Osteoblast (primary cell): ENCODE data around the gene SF3B6. TPM values are rescaled to one million over a fixed set of nuclear protein-coding genes. Genes with fewer than 3 reads are reported as not detected.
A peak's percentile ranks its signal among the peaks of the same experiment; 100 is the strongest.

Source experiments
- DNase-seq: peaks from one replicate; pipeline ENCODE4 v3.0.0; 2011; ENCODE audit warnings: low spot score, mixed read lengths; ENCODE audit not compliant: insufficient read length; ENCODE audit errors: missing footprints
- H2AFZ ChIP-seq: 2 replicates; pipeline ENCODE4 v1.6.0; 2011; ENCODE audit warnings: mild to moderate bottlenecking, low read length
- H3K27ac ChIP-seq: 2 replicates; pipeline ENCODE4 v1.5.1; 2011; ENCODE audit warnings: mild to moderate bottlenecking, low read depth, low read length, moderate library complexity
- H3K27me3 ChIP-seq: 2 replicates; pipeline ENCODE4 v1.6.0; 2012; ENCODE audit warnings: mild to moderate bottlenecking, control low read depth, inconsistent platforms, low read length, moderate library complexity; ENCODE audit not compliant: insufficient read depth
- H3K36me3 ChIP-seq: 2 replicates; pipeline ENCODE4 v1.5.1; 2011; ENCODE audit warnings: mild to moderate bottlenecking, low read length, control low read depth, moderate library complexity; ENCODE audit not compliant: insufficient read depth
- H3K4me1 ChIP-seq: 2 replicates; pipeline ENCODE4 v1.5.1; 2011; ENCODE audit warnings: mild to moderate bottlenecking, low read length, control low read depth, moderate library complexity; ENCODE audit not compliant: insufficient read depth
- H3K4me2 ChIP-seq: 2 replicates; pipeline ENCODE4 v1.6.0; 2011; ENCODE audit warnings: mild to moderate bottlenecking, low read length; ENCODE audit not compliant: insufficient read depth
- H3K4me3 ChIP-seq: fragments of 200-600 bp; sonication (generic); 3 replicates; pipeline ENCODE4 v1.5.1; 2012; ENCODE audit warnings: mild to moderate bottlenecking, low read length, inconsistent platforms; ENCODE audit not compliant: insufficient read depth
- H3K79me2 ChIP-seq: 2 replicates; pipeline ENCODE4 v1.6.0; 2012; ENCODE audit warnings: mild to moderate bottlenecking, low read length, control low read depth, inconsistent platforms; ENCODE audit not compliant: insufficient read depth
- H3K9me3 ChIP-seq: 2 replicates; pipeline ENCODE4 v1.5.1; 2011; ENCODE audit warnings: low read depth, low read length, control low read depth
- H4K20me1 ChIP-seq: 2 replicates; pipeline ENCODE4 v1.6.0; 2012; ENCODE audit warnings: mild to moderate bottlenecking, low read length, control low read depth; ENCODE audit not compliant: insufficient read depth
- total RNA-seq: library from RNA; depleted of rRNA; stranded (reverse); fragments of >200 nt; gene quantifications from 2 replicates; pipeline ENCODE4 v1.2.3, GENCODE V29; 2012
- TF ChIP-seq, protein P1 (sequence below): IDR thresholded peaks from 2 replicates; pipeline ENCODE4 v1.5.1; 2011; ENCODE audit warnings: mild to moderate bottlenecking, low read depth, low read length, moderate library complexity; ENCODE audit errors: extremely low read depth

The SF3B6 gene
- total RNA-seq, 1 donor, result 96.6 TPM

DNA sequence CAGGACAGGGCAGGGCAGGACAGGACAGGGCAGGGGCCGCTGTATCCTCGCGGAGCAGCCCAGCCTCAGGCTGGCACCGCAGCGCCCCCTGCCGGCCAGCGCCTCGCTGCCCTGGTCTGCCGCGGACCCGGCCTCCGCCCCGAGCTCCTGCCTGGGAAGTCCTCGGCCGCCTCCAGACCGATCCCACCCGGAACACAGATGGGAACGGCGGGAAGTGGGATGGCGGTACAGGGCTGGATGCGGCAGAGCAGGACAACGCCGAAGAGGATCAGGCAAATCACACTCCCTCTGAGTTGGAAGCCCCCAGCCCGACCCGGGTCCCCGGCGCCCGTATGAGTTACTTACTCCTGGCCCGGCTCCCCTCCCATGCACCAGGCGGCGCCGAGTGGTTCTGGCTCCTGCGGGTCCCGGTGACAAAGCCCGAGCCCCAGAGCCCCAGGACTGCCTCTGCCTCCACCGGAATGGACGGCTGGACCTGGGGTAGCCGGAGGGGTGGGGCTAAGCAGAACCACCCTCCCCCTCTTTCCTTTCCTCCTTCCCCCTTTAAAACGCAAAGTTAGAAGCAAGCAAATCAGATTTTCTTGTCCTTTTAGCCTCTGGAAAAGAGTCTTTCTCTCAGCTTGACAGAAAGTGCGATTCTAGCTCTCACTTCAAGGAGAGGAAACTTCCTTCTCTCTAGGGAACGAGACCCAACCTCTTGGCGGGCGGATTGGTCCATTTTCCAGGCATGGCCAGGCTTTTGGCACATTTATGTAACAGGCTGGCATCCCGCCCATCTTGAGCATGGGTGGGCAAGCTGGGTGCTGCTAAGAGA is 8.5 kb upstream of the SF3B6 start, which contains the start of gene TP53I3:
Gene TP53I3, minus strand, starts transcription at position 449 of the 814 bp plus-strand sequence. CDS start 508 bp downstream, outside the sequence.
- Histone ChIP-seq H4K20me1 (no peaks in the 10 kb centered on the region), H3K36me3 (peaks cover 18% of the 10 kb centered on the region), H2AFZ (peak within 1 kb of the TSS; percentile 96), H3K4me2 (peak within 1 kb of the TSS; percentile 90), H3K4me1 (peaks cover 10% of the 10 kb centered on the region), H3K79me2 (peaks cover 5% of the 10 kb centered on the region), H3K27me3 (no peaks in the 10 kb centered on the region), H3K27ac (peak within 1 kb of the TSS; percentile 62), H3K4me3 (peak within 1 kb of the TSS; percentile 88), H3K9me3 (no peaks in the 10 kb centered on the region)
- TF ChIP-seq, protein P1, sequence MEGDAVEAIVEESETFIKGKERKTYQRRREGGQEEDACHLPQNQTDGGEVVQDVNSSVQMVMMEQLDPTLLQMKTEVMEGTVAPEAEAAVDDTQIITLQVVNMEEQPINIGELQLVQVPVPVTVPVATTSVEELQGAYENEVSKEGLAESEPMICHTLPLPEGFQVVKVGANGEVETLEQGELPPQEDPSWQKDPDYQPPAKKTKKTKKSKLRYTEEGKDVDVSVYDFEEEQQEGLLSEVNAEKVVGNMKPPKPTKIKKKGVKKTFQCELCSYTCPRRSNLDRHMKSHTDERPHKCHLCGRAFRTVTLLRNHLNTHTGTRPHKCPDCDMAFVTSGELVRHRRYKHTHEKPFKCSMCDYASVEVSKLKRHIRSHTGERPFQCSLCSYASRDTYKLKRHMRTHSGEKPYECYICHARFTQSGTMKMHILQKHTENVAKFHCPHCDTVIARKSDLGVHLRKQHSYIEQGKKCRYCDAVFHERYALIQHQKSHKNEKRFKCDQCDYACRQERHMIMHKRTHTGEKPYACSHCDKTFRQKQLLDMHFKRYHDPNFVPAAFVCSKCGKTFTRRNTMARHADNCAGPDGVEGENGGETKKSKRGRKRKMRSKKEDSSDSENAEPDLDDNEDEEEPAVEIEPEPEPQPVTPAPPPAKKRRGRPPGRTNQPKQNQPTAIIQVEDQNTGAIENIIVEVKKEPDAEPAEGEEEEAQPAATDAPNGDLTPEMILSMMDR, result peak; percentile 77
- DNase-seq, result peak; percentile 98

DNA sequence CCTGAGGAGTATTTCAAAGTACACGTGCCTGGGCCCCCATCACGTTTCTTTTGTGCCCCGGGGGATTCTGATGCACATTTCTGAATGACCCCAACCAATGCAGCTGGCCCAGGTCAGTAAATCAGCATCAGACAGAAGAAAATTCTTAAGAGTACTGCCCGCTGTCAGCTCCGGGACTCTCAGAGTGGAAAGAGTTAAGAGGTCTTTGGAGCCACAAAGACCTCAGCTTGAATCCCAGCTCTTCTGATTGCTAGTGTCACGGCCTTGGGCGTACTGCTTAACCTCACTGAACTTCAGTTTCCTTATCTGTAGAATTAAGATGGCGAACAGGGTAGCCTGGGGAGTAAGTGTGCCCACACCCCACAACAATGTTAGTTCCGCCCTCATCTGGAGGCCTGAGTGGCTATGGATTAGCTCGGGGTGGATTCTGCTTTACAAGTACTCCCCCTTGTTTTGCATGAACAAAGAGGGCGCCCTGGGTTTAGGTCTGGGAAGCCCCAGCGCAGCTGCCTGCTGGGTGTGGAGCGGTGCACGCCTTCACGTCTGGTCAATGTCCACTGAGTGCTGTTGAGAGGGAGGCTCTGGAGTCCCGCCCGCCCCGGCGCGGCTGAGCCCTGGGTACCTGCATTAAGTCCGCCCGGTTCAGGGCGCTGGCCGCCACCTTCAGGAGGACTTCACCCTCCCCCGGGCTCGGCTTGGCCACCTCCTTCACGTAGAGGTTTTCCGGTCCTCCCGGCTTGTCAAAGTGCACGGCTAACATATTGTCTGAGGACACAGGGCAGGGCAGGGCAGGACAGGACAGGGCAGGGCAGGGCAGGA is 7.7 kb upstream of the SF3B6 start:
- Histone ChIP-seq H3K79me2 (peaks cover 5% of the 10 kb centered on the region), H3K4me1 (peaks cover 10% of the 10 kb centered on the region), H3K9me3 (no peaks in the 10 kb centered on the region), H4K20me1 (no peaks in the 10 kb centered on the region), H3K36me3 (peaks cover 23% of the 10 kb centered on the region), H3K27ac (peak overlapping the region; percentile 62), H3K27me3 (no peaks in the 10 kb centered on the region), H2AFZ (peak overlapping the region; percentile 79), H3K4me3 (peak overlapping the region; percentile 88), H3K4me2 (peak overlapping the region; percentile 90)
- TF ChIP-seq, protein P1, result no peak
- peak; percentile 87 for DNase-seq

DNA sequence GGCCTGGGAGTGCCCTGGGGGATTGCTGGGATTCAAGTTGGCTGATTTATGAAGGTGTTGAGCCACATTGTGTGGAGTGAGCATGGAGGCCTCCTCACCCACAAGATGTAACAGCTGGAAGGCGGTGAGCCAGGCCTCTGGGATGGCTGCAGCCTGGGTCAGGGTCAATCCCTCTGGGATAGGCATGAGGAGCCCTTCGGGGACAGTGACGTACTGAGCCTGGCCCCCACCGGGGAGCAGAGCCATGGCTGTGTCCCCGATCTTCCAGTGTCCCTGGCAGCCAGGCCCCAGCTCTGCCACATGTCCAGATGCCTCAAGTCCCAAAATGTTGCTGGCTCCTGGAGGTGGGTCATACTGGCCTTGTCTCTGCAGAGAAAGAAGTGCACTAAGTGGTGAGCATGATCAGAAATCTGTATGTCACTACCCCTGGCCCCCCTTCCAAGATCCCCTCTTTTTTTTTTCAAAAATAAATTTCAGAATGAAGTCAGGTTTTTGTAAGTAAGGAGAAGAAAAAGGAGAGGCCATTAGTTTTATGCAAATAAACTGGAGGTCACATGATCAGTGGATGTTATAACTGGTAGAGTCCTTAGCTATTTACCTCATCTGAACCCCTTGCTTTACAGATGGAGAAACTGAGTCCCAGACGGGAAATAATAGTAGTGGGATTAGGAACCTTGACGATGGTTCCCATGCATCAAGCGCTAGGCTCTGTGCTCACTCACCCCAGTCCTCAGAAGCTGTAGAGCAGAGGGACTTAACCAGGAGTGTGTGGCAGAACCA is 6.9 kb upstream of the SF3B6 start:
- H2AFZ ChIP-seq, result peak overlapping the region; percentile 79
- H3K27ac ChIP-seq, result peak overlapping the region; percentile 62
- peaks cover 5% of the 10 kb centered on the region for H3K79me2 ChIP-seq
- H3K36me3 ChIP-seq, result peaks cover 23% of the 10 kb centered on the region
- peak overlapping the region; percentile 88 for H3K4me3 ChIP-seq
- H4K20me1 ChIP-seq, result no peaks in the 10 kb centered on the region
- H3K9me3 ChIP-seq, result no peaks in the 10 kb centered on the region
- no peaks in the 10 kb centered on the region for H3K27me3 ChIP-seq
- peaks cover 10% of the 10 kb centered on the region for H3K4me1 ChIP-seq
- no peak for DNase-seq
- TF ChIP-seq, protein P1, result no peak
- peak overlapping the region; percentile 90 for H3K4me2 ChIP-seq
